ENCODE measurements around the gene VARS2.

GRCh38 chr6:30951907-30952469 is 38.0 kb downstream of the VARS2 start:
- TF ChIP-seq CTCF (IDR thresholded peaks at IDR 0.05) (no peak), POLR2A (IDR thresholded peaks at IDR 0.05) (no peak), POLR2AphosphoS5 (IDR thresholded peaks at IDR 0.05) (no peak)

Data from sigmoid colon (tissue), 4 donors.